NCI-H2171 treated with DMSO at 0.1 percent for 48 hours (cell line): Measurements from ENCODE around the gene MARCHF5.
"Not testable (repeated sequence)": the region's sequence is repeated elsewhere in the genome, so short reads cannot be mapped to it uniquely, and the experiment has no call there.

ENCODE experiments used
- DNase-seq: peaks from one replicate; lab custom pipeline; 2025; lab: John Stamatoyannopoulos, UW

Gene MARCHF5

DNA sequence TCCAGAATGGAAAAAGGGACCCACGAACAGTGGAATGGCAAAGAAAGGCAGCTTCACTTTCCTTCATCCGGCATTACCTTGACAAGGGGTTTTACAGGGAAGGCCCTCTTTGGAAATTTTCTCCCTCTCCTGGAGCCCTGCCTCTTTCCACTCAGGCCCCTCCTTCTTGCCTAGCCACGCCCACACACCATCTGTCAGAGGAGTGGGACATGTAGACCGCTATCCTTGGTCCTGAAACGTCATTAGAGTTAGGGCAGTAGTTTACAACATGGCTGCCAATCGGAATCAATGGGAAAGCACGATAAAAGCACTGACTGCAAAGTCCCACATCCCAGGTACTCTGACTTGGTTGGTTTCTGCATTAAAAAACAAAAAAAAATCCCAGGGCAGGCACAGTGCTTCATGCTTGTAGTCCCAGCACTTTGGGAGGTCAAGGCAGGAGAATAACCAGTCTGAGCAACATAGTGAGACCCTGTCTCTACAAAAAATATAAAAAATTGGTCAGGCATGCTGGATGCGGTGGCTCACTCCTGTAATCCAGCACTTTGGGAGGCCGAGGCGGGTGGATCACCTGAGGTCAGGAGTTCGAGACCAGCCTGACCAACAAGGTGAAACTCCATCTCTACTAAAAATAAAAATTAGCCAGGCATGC is 96.4 kb downstream of the MARCHF5 start:
- no peak for DNase-seq

DNA sequence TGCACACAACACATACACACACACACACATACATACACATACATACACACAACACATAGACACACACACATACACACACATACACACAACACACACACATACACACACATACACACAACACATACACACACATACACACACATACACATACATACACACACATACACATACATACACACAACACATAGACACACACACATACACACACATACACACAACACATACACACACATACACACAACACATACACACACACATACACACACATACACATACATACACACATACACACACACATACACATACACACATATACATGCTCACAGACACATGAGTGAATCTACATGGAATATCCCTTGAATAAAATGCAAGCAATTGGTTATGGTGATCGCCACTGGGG is 102.2 kb downstream of the MARCHF5 start:
- DNase-seq, result not testable (repeated sequence)

DNA sequence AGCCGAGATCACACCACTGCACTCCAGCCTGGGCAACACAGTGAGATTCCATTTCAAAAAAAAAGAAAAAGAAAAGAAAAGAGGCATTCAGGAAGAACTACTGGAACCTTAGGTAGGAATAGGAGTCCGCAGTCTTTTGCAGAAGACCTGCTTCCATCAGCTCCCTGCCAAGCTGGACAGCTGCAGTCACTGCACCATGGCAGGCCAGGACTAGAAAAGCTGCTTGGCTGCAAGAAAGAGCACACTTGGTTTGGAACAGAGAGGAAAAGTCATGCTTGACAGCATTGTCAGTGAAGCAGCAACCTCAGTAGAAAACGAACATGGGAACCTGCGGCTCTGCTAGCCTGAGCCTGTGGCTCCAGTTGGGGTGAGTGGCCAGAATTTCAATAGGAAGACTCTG is 104.3 kb downstream of the MARCHF5 start:
- DNase-seq, result no peak

DNA sequence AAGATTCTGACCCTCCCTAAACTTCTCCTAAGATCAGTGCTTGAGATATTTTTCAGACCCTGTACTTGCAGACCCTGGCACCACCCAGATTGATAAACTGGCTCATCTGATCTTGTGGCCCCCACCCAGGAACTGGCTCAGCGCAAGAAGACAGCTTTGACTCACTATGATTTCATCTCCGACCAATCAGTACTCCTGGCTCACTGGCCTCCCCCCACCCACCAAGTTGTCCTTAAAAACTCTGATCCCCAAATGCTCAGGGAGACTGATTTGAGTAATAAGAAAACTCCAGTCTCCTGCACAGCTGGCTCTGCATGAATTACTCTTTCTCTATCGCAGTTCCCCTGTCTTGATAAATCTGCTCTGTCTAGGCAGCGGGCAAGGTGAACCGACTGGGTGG is 111.3 kb downstream of the MARCHF5 start:
- not testable (repeated sequence) for DNase-seq
